ENCODE data around the gene TPM1. TPM values are rescaled to one million over a fixed set of nuclear protein-coding genes. Genes with fewer than 3 reads are reported as not detected.
"Not testable (repeated sequence)": the region's sequence is repeated elsewhere in the genome, so short reads cannot be mapped to it uniquely, and the experiment has no call there.

Gene TPM1
- total RNA-seq, 1 experiment from 2014 or later: 298 TPM

GRCh38 chr15:63096178-63096577 lies 53.6 kb downstream of the TPM1 start:
- Histone ChIP-seq H3K36me3 (ENCODE audit: control insufficient read depth, insufficient read depth, low read length) (no peaks in the 10 kb centered on the region), H3K4me3 (ENCODE audit: low read depth in 2 of 2, low read length in 2 of 2) (no peak overlapping the region), H3K9me3 (ENCODE audit: control insufficient read depth, insufficient read depth, low read depth, low read length) (no peaks in the 10 kb centered on the region), H3K27ac (ENCODE audit: low read length) (no peak overlapping the region), H3K4me1 (ENCODE audit: control insufficient read depth, insufficient read depth, low read length) (peaks cover 7% of the 10 kb centered on the region; the same call in 1 of the 2 replicates), H3K27me3 (ENCODE audit: control insufficient read depth, insufficient read depth, low read length) (no peaks in the 10 kb centered on the region)
- BruUV-seq (replicated peaks): no TSS peak
- ChIA-PET CTCF (interaction anchor here (0.6 to 1.0 kb wide), 3 partner anchors 47 to 1165 kb away, joined by 3 to 5 read pairs (median 5); no protein-coding TSS in a partner anchor), POLR2A (no interaction called here)
- DNase-seq (ENCODE audit: low read depth, low spot score): no peak
- in situ Hi-C loops (cut with HindIII; ENCODE audit: low pct_unique_long_range_greater_than_20kb, low sequenced_read_pairs) (no loop called here), intact Hi-C loops (cut with micrococcal nuclease; ENCODE audit: unreplicated experiment) (no loop called here)
- ATAC-seq: no peak
- TF ChIP-seq REST (IDR thresholded peaks at IDR 0.05; ENCODE audit: insufficient read depth in 1 of 2, low read depth in 2 of 2, low read length in 1 of 2): no peak
- no peak for TF ChIP-seq CTCF (IDR thresholded peaks at IDR 0.05)
- TF ChIP-seq TCF7L2 (IDR thresholded peaks at IDR 0.05; ENCODE audit: low read depth, low read length): no peak
- no peak for TF ChIP-seq POLR2AphosphoS5 (IDR thresholded peaks at IDR 0.05; ENCODE audit: low read depth, low read length)
- TF ChIP-seq SIN3A (IDR thresholded peaks at IDR 0.05; ENCODE audit: borderline replicate concordance, insufficient read depth, low read depth, low read length): no peak

GRCh38 chr15:63098901-63099300 lies 56.4 kb downstream of the TPM1 start:
- H3K4me3 ChIP-seq (ENCODE audit: low read depth in 2 of 2, low read length in 2 of 2); H3K27ac ChIP-seq (ENCODE audit: low read length); H3K9me3 ChIP-seq (ENCODE audit: control insufficient read depth, insufficient read depth, low read depth, low read length); CTCF ChIA-PET; intact Hi-C loops (cut with micrococcal nuclease; ENCODE audit: unreplicated experiment); H3K36me3 ChIP-seq (ENCODE audit: control insufficient read depth, insufficient read depth, low read length); DNase-seq (ENCODE audit: low read depth, low spot score); ATAC-seq; POLR2A ChIA-PET; H3K27me3 ChIP-seq (ENCODE audit: control insufficient read depth, insufficient read depth, low read length); BruUV-seq (replicated peaks); H3K4me1 ChIP-seq (ENCODE audit: control insufficient read depth, insufficient read depth, low read length); in situ Hi-C loops (cut with HindIII; ENCODE audit: low pct_unique_long_range_greater_than_20kb, low sequenced_read_pairs): not testable (repeated sequence)

- H3K9me3 ChIP-seq (ENCODE audit: control insufficient read depth, insufficient read depth, low read depth, low read length); BruUV-seq (replicated peaks); intact Hi-C loops (cut with micrococcal nuclease; ENCODE audit: unreplicated experiment); H3K36me3 ChIP-seq (ENCODE audit: control insufficient read depth, insufficient read depth, low read length); H3K4me3 ChIP-seq (ENCODE audit: low read depth in 2 of 2, low read length in 2 of 2); DNase-seq (ENCODE audit: low read depth, low spot score); H3K27ac ChIP-seq (ENCODE audit: low read length); H3K4me1 ChIP-seq (ENCODE audit: control insufficient read depth, insufficient read depth, low read length); H3K27me3 ChIP-seq (ENCODE audit: control insufficient read depth, insufficient read depth, low read length); in situ Hi-C loops (cut with HindIII; ENCODE audit: low pct_unique_long_range_greater_than_20kb, low sequenced_read_pairs); ATAC-seq: not testable (repeated sequence)
- ChIA-PET POLR2A (interaction anchor here (0.7 kb wide), 1 partner anchor 69 kb away, joined by 3 read pairs; no protein-coding TSS in a partner anchor), CTCF (interaction anchor here (0.7 kb wide), 1 partner anchor 624 kb away, joined by 3 read pairs; no protein-coding TSS in a partner anchor)
These were observed 57.0 kb downstream of the TPM1 start for GRCh38 chr15:63099581-63099980.

Measured in Panc1 (cell line).